Lower leg skin (tissue), 4 donors: Measurements from ENCODE around the gene USF2. TPM values are rescaled to one million over a fixed set of nuclear protein-coding genes. Genes with fewer than 3 reads are reported as not detected.
A peak's percentile ranks its signal among the peaks of the same experiment; 100 is the strongest.

Source experiments
- DNase-seq, 2 donors: peaks; one replicate each; pipeline ENCODE4 v3.0.0-alpha.2; 2019; ENCODE audit warnings: low spot score in 2 of 2
- H3K4me3 ChIP-seq: fragments of 200-600 bp; sonication (generic); 2 replicates; pipeline ENCODE4 v1.5.1; 2017; ENCODE audit warnings: mild to moderate bottlenecking, low read depth; ENCODE audit not compliant: poor library complexity, severe bottlenecking
- POLR2A ChIP-seq, 2 donors: fragments of 450-650 bp; IDR thresholded peaks; one replicate each; pipeline ENCODE4 v1.6.1; 2016 to 2017; ENCODE audit warnings: antibody characterized with exemption in 2 of 2, mild to moderate bottlenecking in 1 of 2, moderate library complexity in 1 of 2
- WGBS, 2 donors: methylation state at CpG; one replicate each; pipeline ENCODE4 v1.1.5; 2018; 5-methylcytosine and 5-hydroxymethylcytosine counted together
- intact Hi-C: fragments of 100-400 bp; cut with DNase I; formaldehyde crosslinking; loops from one replicate; pipeline ENCODE4 v1.15.0; 2023; ENCODE audit warnings: low total_unique reads
- total RNA-seq, 4 donors: library from RNA; depleted of rRNA; stranded (reverse); fragments of >200 nt; gene quantifications; one replicate each; pipeline ENCODE4 v1.1.0, GENCODE V29; 2016
- TF ChIP-seq, protein P1 (sequence below), 3 donors: fragments of 450-650 bp; IDR thresholded peaks; one replicate each; pipeline ENCODE4 v1.5.1; 2016; ENCODE audit warnings: antibody characterized with exemption in 3 of 3, mild to moderate bottlenecking in 3 of 3, moderate library complexity in 2 of 3

USF2 gene
- total RNA-seq, 4 donors from 2014 or later, result 95.9 to 126 (median 120) TPM

GRCh38 chr19:35267818-35268535 is 785 bp upstream of the USF2 start:
- intact Hi-C loops, result loop anchor here (10.0 kb wide), 1 partner anchor 123 kb away; the partner anchor contains the start of gene FXYD7
- DNase-seq, result peak; percentile 50 to 93
- H3K4me3 ChIP-seq, result peak overlapping the region; percentile 61
- WGBS, 2 donors, result 0% methylated on average over 14 to 23 of the region's 100 CpGs
- TF ChIP-seq POLR2A (IDR thresholded peaks at IDR 0.05), result no peak
- TF ChIP-seq, protein P1, sequence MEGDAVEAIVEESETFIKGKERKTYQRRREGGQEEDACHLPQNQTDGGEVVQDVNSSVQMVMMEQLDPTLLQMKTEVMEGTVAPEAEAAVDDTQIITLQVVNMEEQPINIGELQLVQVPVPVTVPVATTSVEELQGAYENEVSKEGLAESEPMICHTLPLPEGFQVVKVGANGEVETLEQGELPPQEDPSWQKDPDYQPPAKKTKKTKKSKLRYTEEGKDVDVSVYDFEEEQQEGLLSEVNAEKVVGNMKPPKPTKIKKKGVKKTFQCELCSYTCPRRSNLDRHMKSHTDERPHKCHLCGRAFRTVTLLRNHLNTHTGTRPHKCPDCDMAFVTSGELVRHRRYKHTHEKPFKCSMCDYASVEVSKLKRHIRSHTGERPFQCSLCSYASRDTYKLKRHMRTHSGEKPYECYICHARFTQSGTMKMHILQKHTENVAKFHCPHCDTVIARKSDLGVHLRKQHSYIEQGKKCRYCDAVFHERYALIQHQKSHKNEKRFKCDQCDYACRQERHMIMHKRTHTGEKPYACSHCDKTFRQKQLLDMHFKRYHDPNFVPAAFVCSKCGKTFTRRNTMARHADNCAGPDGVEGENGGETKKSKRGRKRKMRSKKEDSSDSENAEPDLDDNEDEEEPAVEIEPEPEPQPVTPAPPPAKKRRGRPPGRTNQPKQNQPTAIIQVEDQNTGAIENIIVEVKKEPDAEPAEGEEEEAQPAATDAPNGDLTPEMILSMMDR (IDR thresholded peaks at IDR 0.05), result no peak

GRCh38 chr19:35269438-35270117 is 816 bp downstream of the USF2 start:
- intact Hi-C loops, result loop anchor here (10.0 kb wide), 1 partner anchor 125 kb away; the partner anchor contains the start of gene FXYD7
- TF ChIP-seq POLR2A (IDR thresholded peaks at IDR 0.05), result no peak
- TF ChIP-seq, protein P1 (IDR thresholded peaks at IDR 0.05), result no peak
- H3K4me3 ChIP-seq, result peak overlapping the region; percentile 48
- WGBS, 2 donors, result 2 to 26% methylated on average over 3 to 22 of the region's 66 CpGs
- DNase-seq, result peak; percentile 77 to 96

DNA sequence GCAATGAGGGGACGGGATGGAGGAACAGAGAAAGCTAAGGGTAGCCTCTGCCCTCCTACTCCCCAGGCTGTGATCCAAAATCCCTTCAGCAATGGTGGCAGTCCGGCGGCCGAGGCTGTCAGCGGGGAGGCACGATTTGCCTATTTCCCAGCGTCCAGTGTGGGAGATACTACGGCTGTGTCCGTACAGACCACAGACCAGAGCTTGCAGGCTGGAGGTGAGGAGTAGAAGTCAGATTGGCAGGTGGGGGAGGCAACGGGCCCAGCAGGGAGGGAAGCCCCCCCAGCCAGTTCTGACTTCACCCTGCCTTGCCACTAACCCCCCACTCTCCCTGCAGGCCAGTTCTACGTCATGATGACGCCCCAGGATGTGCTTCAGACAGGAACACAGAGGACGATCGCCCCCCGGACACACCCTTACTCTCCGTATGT is 1.6 kb downstream of the USF2 start:
- TF ChIP-seq POLR2A (IDR thresholded peaks at IDR 0.05), result no peak
- TF ChIP-seq, protein P1 (IDR thresholded peaks at IDR 0.05), result no peak

GRCh38 chr19:35271546-35271945 is 2.8 kb downstream of the USF2 start:
- 79 to 82% methylated on average over 7 of the region's 7 CpGs for WGBS, 2 donors
- H3K4me3 ChIP-seq, result no peak overlapping the region
- TF ChIP-seq, protein P1 (IDR thresholded peaks at IDR 0.05), result no peak
- TF ChIP-seq POLR2A (IDR thresholded peaks at IDR 0.05), result no peak
- DNase-seq, result no peak
- intact Hi-C loops, result no loop called here

More for the DNA sequence above, 1.6 kb downstream of the USF2 start:
- WGBS, 2 donors, result 88 to 91% methylated on average over 16 of the region's 16 CpGs
- H3K4me3 ChIP-seq, result no peak overlapping the region
- DNase-seq, result no peak
- intact Hi-C loops, result no loop called here

DNA sequence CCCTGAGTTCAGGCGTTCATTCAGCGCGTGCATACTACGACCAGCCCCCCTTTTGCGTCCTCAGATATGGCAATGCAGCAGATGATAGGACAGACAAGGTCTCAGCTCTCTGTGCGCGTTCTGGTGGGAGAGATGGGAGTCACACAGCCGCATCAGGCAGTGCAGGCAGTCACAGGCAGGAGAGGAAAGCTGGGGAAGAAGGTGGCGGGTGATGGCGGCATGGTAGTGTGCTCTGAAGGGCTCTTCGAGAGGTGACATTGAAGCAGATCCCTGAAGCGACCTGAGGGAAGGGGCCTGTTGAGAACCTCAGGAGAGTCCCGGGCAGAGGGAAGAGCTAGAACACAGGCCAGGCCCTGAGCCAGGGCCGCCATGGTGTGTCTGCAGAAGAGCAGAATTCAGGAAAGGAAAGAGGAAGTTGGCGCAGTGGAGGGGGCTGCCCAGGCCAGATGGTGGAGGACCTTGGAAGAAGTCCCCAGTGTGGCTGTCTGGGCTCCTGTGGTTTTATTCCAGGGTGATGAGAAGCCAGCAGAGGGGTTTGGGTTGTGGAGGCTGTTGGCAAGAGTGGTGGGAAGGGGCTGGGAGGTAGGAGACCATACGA is 3.5 kb downstream of the USF2 start:
- intact Hi-C loops, result no loop called here
- no peak for DNase-seq
- H3K4me3 ChIP-seq, result no peak overlapping the region
- TF ChIP-seq POLR2A (IDR thresholded peaks at IDR 0.05), result no peak
- TF ChIP-seq, protein P1 (IDR thresholded peaks at IDR 0.05), result no peak
- WGBS, 2 donors, result 89 to 91% methylated on average over 16 of the region's 16 CpGs
